ENCODE data around the gene THAP2. TPM values are rescaled to one million over a fixed set of nuclear protein-coding genes. Genes with fewer than 3 reads are reported as not detected.

Gene THAP2
- 3.6 to 5.8 TPM (median 4.4 TPM) in 5 replicates for total RNA-seq (2022; extraction: Qiagen RNA extraction; ENCODE audit: low read depth)

GRCh38 chr12:71663561-71664410 is at the start of gene THAP2, which contains the start of gene ZFC3H1:
Gene THAP2, plus strand, starts transcription at chr12:71664301. Its CDS starts 209 bp downstream, at chr12:71664510.
Gene ZFC3H1, minus strand, starts transcription at chr12:71663848. Its CDS starts 238 bp downstream, at chr12:71663610.

DNA sequence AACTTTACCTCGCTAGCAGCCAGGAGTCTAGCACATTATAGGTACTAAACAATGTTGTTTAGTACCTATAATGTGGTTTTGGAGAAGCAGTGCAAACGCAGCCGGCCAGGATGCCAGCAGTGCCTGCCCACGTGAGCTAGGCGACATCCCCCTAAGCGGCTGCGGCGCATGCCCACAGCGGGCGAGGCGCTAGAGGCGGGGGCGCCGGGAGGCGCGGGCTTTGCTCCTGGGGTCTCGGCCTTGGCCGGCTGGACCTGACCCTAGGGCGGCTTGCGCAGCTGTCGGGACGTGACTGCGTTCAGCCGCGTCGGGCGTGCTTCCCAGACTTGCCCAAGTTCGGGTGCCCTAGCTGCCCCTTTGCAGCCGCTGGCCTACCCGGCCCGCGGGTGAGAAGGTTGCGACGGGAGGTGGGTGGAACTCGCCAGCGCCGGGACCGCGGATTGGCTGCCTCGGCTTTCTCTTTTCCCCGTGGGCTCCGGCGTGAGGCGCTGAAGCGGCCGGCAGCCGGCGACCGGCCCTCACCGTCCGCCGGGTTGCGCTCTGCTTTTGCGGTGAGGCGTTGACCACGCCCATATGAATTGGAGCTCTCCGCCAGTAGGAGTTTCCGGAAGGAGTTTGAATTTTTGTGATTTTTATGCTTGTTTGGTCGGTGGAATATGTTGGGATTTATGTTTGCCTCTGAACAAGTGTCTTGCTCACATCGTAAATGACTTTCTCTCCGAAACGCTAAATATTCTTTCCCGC is 22.0 kb downstream of the THAP2 start, which contains the start of gene TMEM19:
TSS of gene TMEM19 (plus strand) at position 169 of the 744 bp plus-strand sequence. CDS start 599 bp downstream, outside the sequence.

Other genes with a start within 250 kb of the THAP2 start
- gene LGR5, start 224.5 kb upstream of the THAP2 start, total RNA-seq (2022; extraction: Qiagen RNA extraction; ENCODE audit: low read depth): 0.08 TPM in 1 of 5 replicates, not detected in the others
- 11.7 to 16.5 TPM (median 14.2 TPM) in 5 replicates for gene ZFC3H1, start 453 bp upstream of the THAP2 start, total RNA-seq (2022; extraction: Qiagen RNA extraction; ENCODE audit: low read depth)
- 31.1 to 37.4 TPM (median 32.0 TPM) in 5 replicates for gene TMEM19, start 21.8 kb downstream of the THAP2 start, total RNA-seq (2022; extraction: Qiagen RNA extraction; ENCODE audit: low read depth)
- gene RAB21, start 90.6 kb downstream of the THAP2 start, total RNA-seq (2022; extraction: Qiagen RNA extraction; ENCODE audit: low read depth): 37.3 to 60.4 TPM (median 38.6 TPM) in 5 replicates
- 21.1 to 31.1 TPM (median 24.3 TPM) in 5 replicates for gene TBC1D15, start 175.5 kb downstream of the THAP2 start, total RNA-seq (2022; extraction: Qiagen RNA extraction; ENCODE audit: low read depth)